GM20000 (cell line): ENCODE measurements around the gene IGFBPL1.
A peak's percentile ranks its signal among the peaks of the same experiment; 100 is the strongest.

ENCODE experiments used
- DNase-seq: peaks from one replicate; pipeline ENCODE4 v3.0.0; 2012; ENCODE audit warnings: low spot score
- CTCF ChIP-seq: IDR thresholded peaks from 2 replicates; pipeline ENCODE4 v1.5.1; 2012; ENCODE audit warnings: mild to moderate bottlenecking, control low read depth; ENCODE audit errors: extremely low read depth, missing control alignments

The IGFBPL1 gene

GRCh38 chr9:38393128-38393796 lies 31.0 kb downstream of the IGFBPL1 start:
- TF ChIP-seq CTCF, result no peak
- DNase-seq, result peak; percentile 45

GRCh38 chr9:38392235-38393127 lies 31.8 kb downstream of the IGFBPL1 start, which contains the start of gene ALDH1B1:
Gene ALDH1B1 (plus strand): TSS chr9:38392702. CDS start chr9:38395749, 3,047 bp downstream.
- TF ChIP-seq CTCF, result no peak
- peak; percentile 95 for DNase-seq

GRCh38 chr9:38391278-38392118 lies 32.8 kb downstream of the IGFBPL1 start:
- no peak for DNase-seq
- TF ChIP-seq CTCF, result no peak

- no peak for DNase-seq
- TF ChIP-seq CTCF, result no peak
Observed at GRCh38 chr9:38390851-38391250, 33.4 kb downstream of the IGFBPL1 start.

- no peak for TF ChIP-seq CTCF
- no peak for DNase-seq
Observed at GRCh38 chr9:38390442-38390841, 33.8 kb downstream of the IGFBPL1 start.

GRCh38 chr9:38389313-38389712 lies 34.9 kb downstream of the IGFBPL1 start:
- no peak for DNase-seq
- TF ChIP-seq CTCF, result no peak
